ENCODE results near the gene TNS1.

TNS1 gene

GRCh38 chr2:217928324-217929181 is 74.2 kb downstream of the TNS1 start:
- peak overlapping the region in 1 of 2 donors; percentile 43 for H3K4me3 ChIP-seq (ENCODE audit: low read depth in 1 of 2, low read length in 2 of 2)
- H3K4me1 ChIP-seq (ENCODE audit: control insufficient read depth in 1 of 2, insufficient read depth in 2 of 2, low read length in 2 of 2) = peaks cover 41 to 96% of the 10 kb centered on the region in 2 donors
- no peaks in the 10 kb centered on the region for H3K9me3 ChIP-seq (ENCODE audit: control insufficient read depth in 1 of 2, low read length in 2 of 2)
- H3K27me3 ChIP-seq (ENCODE audit: low read depth, low read length) = no peaks in the 10 kb centered on the region
- peak overlapping the region; percentile 95 for H3K27ac ChIP-seq (ENCODE audit: low read length)
- H3K36me3 ChIP-seq (ENCODE audit: control insufficient read depth in 1 of 2, insufficient read depth in 2 of 2, low read length in 2 of 2) = peaks cover 4 to 7% of the 10 kb centered on the region in 2 donors

- Histone ChIP-seq H3K4me1 (ENCODE audit: control insufficient read depth in 1 of 2, insufficient read depth in 2 of 2, low read length in 2 of 2) (peaks cover 33 to 96% of the 10 kb centered on the region in 2 donors), H3K4me3 (ENCODE audit: low read depth in 1 of 2, low read length in 2 of 2) (peak overlapping the region in 1 of 2 donors; percentile 43), H3K27me3 (ENCODE audit: low read depth, low read length) (no peaks in the 10 kb centered on the region), H3K36me3 (ENCODE audit: control insufficient read depth in 1 of 2, insufficient read depth in 2 of 2, low read length in 2 of 2) (peaks cover 4 to 7% of the 10 kb centered on the region in 2 donors), H3K9me3 (ENCODE audit: control insufficient read depth in 1 of 2, low read length in 2 of 2) (no peaks in the 10 kb centered on the region), H3K27ac (ENCODE audit: low read length) (peak overlapping the region; percentile 95)
These were observed 75.0 kb downstream of the TNS1 start for GRCh38 chr2:217927601-217928323.

GRCh38 chr2:217926801-217927200 is 76.0 kb downstream of the TNS1 start:
- Histone ChIP-seq H3K27ac (ENCODE audit: low read length) (peak overlapping the region; percentile 95), H3K27me3 (ENCODE audit: low read depth, low read length) (no peaks in the 10 kb centered on the region), H3K36me3 (ENCODE audit: control insufficient read depth in 1 of 2, insufficient read depth in 2 of 2, low read length in 2 of 2) (peaks cover 0 to 4% of the 10 kb centered on the region in 2 donors), H3K4me3 (ENCODE audit: low read depth in 1 of 2, low read length in 2 of 2) (peak overlapping the region in 1 of 2 donors; percentile 43), H3K4me1 (ENCODE audit: control insufficient read depth in 1 of 2, insufficient read depth in 2 of 2, low read length in 2 of 2) (peaks cover 28 to 97% of the 10 kb centered on the region in 2 donors), H3K9me3 (ENCODE audit: control insufficient read depth in 1 of 2, low read length in 2 of 2) (no peaks in the 10 kb centered on the region)

GRCh38 chr2:217924346-217924901 is 78.4 kb downstream of the TNS1 start:
- Histone ChIP-seq H3K27ac (ENCODE audit: low read length) (peak overlapping the region; percentile 95), H3K27me3 (ENCODE audit: low read depth, low read length) (no peaks in the 10 kb centered on the region), H3K9me3 (ENCODE audit: control insufficient read depth in 1 of 2, low read length in 2 of 2) (no peaks in the 10 kb centered on the region), H3K4me1 (ENCODE audit: control insufficient read depth in 1 of 2, insufficient read depth in 2 of 2, low read length in 2 of 2) (peaks cover 32 to 96% of the 10 kb centered on the region in 2 donors), H3K36me3 (ENCODE audit: control insufficient read depth in 1 of 2, insufficient read depth in 2 of 2, low read length in 2 of 2) (peaks cover 0 to 4% of the 10 kb centered on the region in 2 donors), H3K4me3 (ENCODE audit: low read depth in 1 of 2, low read length in 2 of 2) (no peak overlapping the region)

GRCh38 chr2:217923007-217923686 is 79.6 kb downstream of the TNS1 start:
- no peaks in the 10 kb centered on the region for H3K27me3 ChIP-seq (ENCODE audit: low read depth, low read length)
- H3K4me3 ChIP-seq (ENCODE audit: low read depth in 1 of 2, low read length in 2 of 2) = peak overlapping the region in 1 of 2 donors; percentile 30
- H3K4me1 ChIP-seq (ENCODE audit: control insufficient read depth in 1 of 2, insufficient read depth in 2 of 2, low read length in 2 of 2) = peaks cover 28 to 96% of the 10 kb centered on the region in 2 donors
- H3K36me3 ChIP-seq (ENCODE audit: control insufficient read depth in 1 of 2, insufficient read depth in 2 of 2, low read length in 2 of 2) = peaks cover 0 to 4% of the 10 kb centered on the region in 2 donors
- no peaks in the 10 kb centered on the region for H3K9me3 ChIP-seq (ENCODE audit: control insufficient read depth in 1 of 2, low read length in 2 of 2)
- peak overlapping the region; percentile 95 for H3K27ac ChIP-seq (ENCODE audit: low read length)

- Histone ChIP-seq H3K4me1 (ENCODE audit: control insufficient read depth in 1 of 2, insufficient read depth in 2 of 2, low read length in 2 of 2) (peaks cover 24 to 96% of the 10 kb centered on the region in 2 donors), H3K9me3 (ENCODE audit: control insufficient read depth in 1 of 2, low read length in 2 of 2) (no peaks in the 10 kb centered on the region), H3K4me3 (ENCODE audit: low read depth in 1 of 2, low read length in 2 of 2) (peak overlapping the region in 1 of 2 donors; percentile 30), H3K36me3 (ENCODE audit: control insufficient read depth in 1 of 2, insufficient read depth in 2 of 2, low read length in 2 of 2) (peaks cover 0 to 4% of the 10 kb centered on the region in 2 donors), H3K27ac (ENCODE audit: low read length) (peak overlapping the region; percentile 95), H3K27me3 (ENCODE audit: low read depth, low read length) (no peaks in the 10 kb centered on the region)
These were observed 80.4 kb downstream of the TNS1 start for GRCh38 chr2:217922101-217923006.

- Histone ChIP-seq H3K27ac (ENCODE audit: low read length) (peak overlapping the region; percentile 95), H3K27me3 (ENCODE audit: low read depth, low read length) (no peaks in the 10 kb centered on the region), H3K36me3 (ENCODE audit: control insufficient read depth in 1 of 2, insufficient read depth in 2 of 2, low read length in 2 of 2) (peaks cover 4 to 5% of the 10 kb centered on the region in 2 donors), H3K9me3 (ENCODE audit: control insufficient read depth in 1 of 2, low read length in 2 of 2) (no peaks in the 10 kb centered on the region), H3K4me1 (ENCODE audit: control insufficient read depth in 1 of 2, insufficient read depth in 2 of 2, low read length in 2 of 2) (peaks cover 22 to 96% of the 10 kb centered on the region in 2 donors), H3K4me3 (ENCODE audit: low read depth in 1 of 2, low read length in 2 of 2) (peak overlapping the region in 1 of 2 donors; percentile 30)
These were observed 81.8 kb downstream of the TNS1 start for GRCh38 chr2:217920879-217921603.

GRCh38 chr2:217919781-217920351 is 82.9 kb downstream of the TNS1 start:
- no peaks in the 10 kb centered on the region for H3K27me3 ChIP-seq (ENCODE audit: low read depth, low read length)
- peak overlapping the region in 1 of 2 donors; percentile 30 for H3K4me3 ChIP-seq (ENCODE audit: low read depth in 1 of 2, low read length in 2 of 2)
- H3K36me3 ChIP-seq (ENCODE audit: control insufficient read depth in 1 of 2, insufficient read depth in 2 of 2, low read length in 2 of 2) = peaks cover 12 to 14% of the 10 kb centered on the region in 2 donors
- peak overlapping the region; percentile 95 for H3K27ac ChIP-seq (ENCODE audit: low read length)
- H3K9me3 ChIP-seq (ENCODE audit: control insufficient read depth in 1 of 2, low read length in 2 of 2) = no peaks in the 10 kb centered on the region
- H3K4me1 ChIP-seq (ENCODE audit: control insufficient read depth in 1 of 2, insufficient read depth in 2 of 2, low read length in 2 of 2) = peaks cover 22 to 96% of the 10 kb centered on the region in 2 donors

GRCh38 chr2:217919204-217919603 is 83.6 kb downstream of the TNS1 start:
- H3K9me3 ChIP-seq (ENCODE audit: control insufficient read depth in 1 of 2, low read length in 2 of 2) = no peaks in the 10 kb centered on the region
- H3K27ac ChIP-seq (ENCODE audit: low read length) = peak overlapping the region; percentile 80
- no peaks in the 10 kb centered on the region for H3K27me3 ChIP-seq (ENCODE audit: low read depth, low read length)
- H3K4me1 ChIP-seq (ENCODE audit: control insufficient read depth in 1 of 2, insufficient read depth in 2 of 2, low read length in 2 of 2) = peaks cover 22 to 96% of the 10 kb centered on the region in 2 donors
- H3K4me3 ChIP-seq (ENCODE audit: low read depth in 1 of 2, low read length in 2 of 2) = peak overlapping the region in 1 of 2 donors; percentile 30
- H3K36me3 ChIP-seq (ENCODE audit: control insufficient read depth in 1 of 2, insufficient read depth in 2 of 2, low read length in 2 of 2) = peaks cover 15 to 16% of the 10 kb centered on the region in 2 donors

Measured in muscle layer of duodenum (tissue), 2 donors.